Right lung (tissue), 5 donors: ENCODE results near the gene RNF39. TPM values are rescaled to one million over a fixed set of nuclear protein-coding genes. Genes with fewer than 3 reads are reported as not detected.

Source experiments
- polyA plus RNA-seq, 5 donors: library from polyadenylated mRNA; unstranded; fragments of 120-200 nt; gene quantifications; one replicate each; pipeline versions ENCODE4 v1.2.1 to v1.2.3, GENCODE V29; 2013; ENCODE audit warnings: inconsistent platforms in 1 of 5, low replicate concordance in 1 of 5; ENCODE audit not compliant: insufficient read length in 5 of 5, insufficient read depth in 1 of 5

The RNF39 gene
- polyA plus RNA-seq, 5 donors = 0.64 to 1.4 (median 1.2) TPM

Other genes with a start within 250 kb of the RNF39 start
- gene HLA-G, start 247.9 kb downstream of the RNF39 start, polyA plus RNA-seq = 10 to 100 TPM in 3 of 5 donors, 1 to 10 TPM in 2; 4.6 to 17.0 (median 10.5) TPM
- gene HLA-A, start 133.2 kb downstream of the RNF39 start, polyA plus RNA-seq = 100 to 1,000 TPM; 188 to 335 (median 269) TPM
- gene POLR1H, start 14.5 kb downstream of the RNF39 start, polyA plus RNA-seq = 10 to 100 TPM; 37.3 to 46.4 (median 40.2) TPM
- 10 to 100 TPM; 55.4 to 59.6 (median 57.2) TPM for gene PPP1R11, start 8.6 kb downstream of the RNF39 start, polyA plus RNA-seq
- gene TRIM31, start 37.3 kb upstream of the RNF39 start, polyA plus RNA-seq = under 1 TPM in 3 of 5 donors, not detected in 2; 0.24 to 0.54 (median 0.27) TPM
- under 1 TPM in 3 of 5 donors, not detected in 2; 0.08 to 0.14 (median 0.12) TPM for gene TRIM40, start 60.4 kb upstream of the RNF39 start, polyA plus RNA-seq
- 1 to 10 TPM in 1 of 5 donors, under 1 TPM in 4; 0.34 to 2.6 (median 0.44) TPM for gene TRIM10, start 85.4 kb upstream of the RNF39 start, polyA plus RNA-seq
- not detected for gene TRIM15, start 87.8 kb upstream of the RNF39 start, polyA plus RNA-seq
- 10 to 100 TPM; 28.8 to 34.6 (median 31.8) TPM for gene TRIM26, start 137.6 kb upstream of the RNF39 start, polyA plus RNA-seq